NCI-H1092 (cell line): ENCODE data around the gene RASGRF1.

ENCODE experiments used
- DNase-seq: peaks from one replicate; lab custom pipeline; 2025; lab: John Stamatoyannopoulos, UW

The RASGRF1 gene

DNA sequence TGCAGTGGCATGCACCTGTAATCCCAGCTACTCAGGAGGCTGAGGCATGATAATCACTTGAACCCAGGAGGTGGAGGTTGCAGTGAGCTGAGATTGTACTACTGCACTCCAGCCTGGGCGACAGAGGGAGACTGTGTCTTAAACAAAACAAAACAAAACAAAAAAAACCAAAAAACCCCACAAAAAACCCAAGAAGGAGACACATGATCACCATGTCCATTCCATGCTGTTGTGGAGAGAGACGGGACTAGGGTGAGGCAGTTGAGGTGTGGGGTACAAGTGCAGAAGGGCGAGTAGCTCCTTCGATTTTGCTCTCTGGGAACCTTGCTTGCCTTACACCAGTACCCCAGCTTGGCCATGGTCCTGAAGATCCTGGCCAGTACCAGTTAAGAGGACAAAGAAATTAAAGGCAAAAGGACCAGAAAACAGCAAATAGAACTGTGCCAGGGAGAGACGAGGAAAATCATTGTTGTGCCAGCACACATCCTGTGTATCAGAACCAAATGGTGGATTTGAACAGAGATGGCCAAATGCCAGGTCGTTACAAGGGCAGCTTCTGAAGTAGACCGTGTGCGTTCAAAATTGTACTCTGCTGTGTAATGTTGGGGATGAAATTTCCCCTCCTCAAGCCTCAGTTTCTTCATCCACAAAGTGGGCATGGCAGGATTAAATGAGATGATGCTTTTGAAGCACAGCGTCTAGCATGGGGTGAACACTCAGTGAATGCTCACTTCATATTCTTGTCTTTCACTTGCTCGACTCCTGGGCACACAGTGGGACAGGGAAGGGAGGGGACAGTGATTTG, 102.8 kb downstream of the RASGRF1 start:
- DNase-seq = no peak

DNA sequence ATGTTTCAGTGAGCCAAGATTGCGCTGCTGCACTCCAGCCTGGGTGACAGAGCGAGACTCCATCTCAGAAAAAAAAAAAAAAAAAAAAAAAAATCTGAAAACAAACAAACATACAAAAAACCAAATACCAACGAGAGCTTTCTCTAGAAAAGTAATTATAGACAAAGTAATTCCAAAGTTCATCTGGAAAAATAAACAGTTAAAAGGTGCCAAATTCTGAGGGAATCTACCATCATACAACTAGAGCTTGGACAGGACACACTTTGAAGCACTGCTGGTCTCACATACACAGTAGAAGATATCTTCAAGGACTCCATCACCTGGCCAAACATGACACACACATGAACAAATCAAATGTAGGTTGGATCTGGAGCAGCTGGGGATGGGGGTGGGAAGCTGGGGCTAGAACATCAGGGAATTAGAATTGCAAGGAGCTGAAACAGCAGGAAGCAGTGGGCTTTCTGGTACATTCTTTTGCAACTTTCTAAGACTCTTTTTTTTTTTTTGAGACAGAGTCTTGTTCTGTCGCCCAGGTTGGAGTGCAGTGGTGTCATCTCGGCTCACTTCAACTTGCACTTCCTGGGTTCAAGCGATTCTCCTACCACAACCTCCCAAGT, 104.6 kb downstream of the RASGRF1 start:
- no peak for DNase-seq

DNA sequence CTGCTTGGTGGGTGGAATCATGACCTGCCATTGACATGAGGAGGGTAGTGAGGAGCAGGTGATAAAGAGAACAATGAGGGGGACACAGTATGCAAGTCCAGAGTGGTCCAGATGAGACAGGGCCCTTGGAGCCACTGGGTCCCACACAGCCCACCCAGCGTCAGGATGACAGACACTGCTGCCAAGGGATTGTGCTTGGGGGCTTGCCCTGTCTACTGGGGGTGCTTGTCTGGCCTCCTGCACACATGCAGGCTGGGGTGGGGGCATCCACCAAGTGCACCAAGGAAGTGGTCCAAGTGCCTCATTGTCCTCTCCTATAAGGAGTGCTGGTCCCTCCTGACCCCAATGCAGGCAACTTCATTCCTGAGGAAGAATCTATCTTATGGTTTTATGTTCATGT, 106.5 kb downstream of the RASGRF1 start:
- no peak for DNase-seq

DNA sequence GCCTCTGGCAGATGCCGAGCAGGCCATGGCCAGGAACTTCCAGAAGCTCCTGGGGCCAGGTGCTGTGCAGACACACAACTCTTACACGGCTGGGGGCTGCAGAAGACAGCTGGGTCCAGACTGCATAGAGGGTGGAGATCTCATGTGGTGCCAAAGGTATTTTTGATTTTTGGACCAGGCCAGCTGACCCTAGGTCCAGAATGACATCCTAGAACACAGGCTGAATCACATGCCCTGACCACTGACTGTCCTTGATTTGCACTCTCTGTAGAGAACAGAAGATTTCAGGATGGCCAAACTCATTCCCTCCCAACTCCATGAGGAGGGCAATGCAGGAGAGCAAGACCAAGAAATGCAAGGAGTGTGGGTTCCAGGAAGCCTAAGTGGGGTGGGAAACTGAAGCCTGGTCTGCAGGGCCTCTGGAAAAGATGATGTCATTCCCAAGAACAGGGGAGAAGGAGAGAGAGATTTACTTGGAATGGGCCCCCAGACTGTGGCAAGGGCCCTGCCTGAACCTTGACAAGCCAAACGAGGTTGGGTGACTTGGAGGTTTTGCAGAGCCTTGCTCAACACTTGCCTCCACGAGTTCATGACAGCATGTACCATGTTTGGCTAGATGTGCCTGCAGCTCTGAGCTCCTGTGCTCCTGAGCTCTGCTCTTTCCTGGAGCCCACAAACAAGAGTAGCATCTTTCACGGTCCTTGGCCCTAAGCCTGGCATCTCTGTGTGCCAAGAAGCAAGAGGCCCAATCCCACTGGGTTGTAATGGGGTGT, 107.2 kb downstream of the RASGRF1 start:
- DNase-seq = no peak

DNA sequence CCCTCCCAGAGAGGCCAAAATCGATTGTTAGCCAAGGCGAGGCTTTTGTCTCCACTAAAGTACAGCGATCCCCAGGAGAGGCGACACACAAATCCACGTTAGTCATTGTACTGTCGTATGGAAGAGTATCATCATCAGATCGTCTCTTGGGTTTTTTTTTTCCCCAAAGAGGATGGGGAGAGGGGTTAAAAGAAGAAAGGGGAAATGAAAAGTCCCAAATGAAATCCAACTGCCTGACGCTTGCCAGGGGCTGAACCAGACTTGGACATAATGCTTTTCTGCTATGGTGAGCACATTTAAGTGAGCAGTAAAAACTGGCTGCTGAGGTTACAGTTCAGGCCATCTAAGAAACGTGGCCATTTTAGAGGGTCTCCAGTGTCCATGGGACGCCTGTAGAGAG, 107.8 kb downstream of the RASGRF1 start:
- DNase-seq = no peak

DNA sequence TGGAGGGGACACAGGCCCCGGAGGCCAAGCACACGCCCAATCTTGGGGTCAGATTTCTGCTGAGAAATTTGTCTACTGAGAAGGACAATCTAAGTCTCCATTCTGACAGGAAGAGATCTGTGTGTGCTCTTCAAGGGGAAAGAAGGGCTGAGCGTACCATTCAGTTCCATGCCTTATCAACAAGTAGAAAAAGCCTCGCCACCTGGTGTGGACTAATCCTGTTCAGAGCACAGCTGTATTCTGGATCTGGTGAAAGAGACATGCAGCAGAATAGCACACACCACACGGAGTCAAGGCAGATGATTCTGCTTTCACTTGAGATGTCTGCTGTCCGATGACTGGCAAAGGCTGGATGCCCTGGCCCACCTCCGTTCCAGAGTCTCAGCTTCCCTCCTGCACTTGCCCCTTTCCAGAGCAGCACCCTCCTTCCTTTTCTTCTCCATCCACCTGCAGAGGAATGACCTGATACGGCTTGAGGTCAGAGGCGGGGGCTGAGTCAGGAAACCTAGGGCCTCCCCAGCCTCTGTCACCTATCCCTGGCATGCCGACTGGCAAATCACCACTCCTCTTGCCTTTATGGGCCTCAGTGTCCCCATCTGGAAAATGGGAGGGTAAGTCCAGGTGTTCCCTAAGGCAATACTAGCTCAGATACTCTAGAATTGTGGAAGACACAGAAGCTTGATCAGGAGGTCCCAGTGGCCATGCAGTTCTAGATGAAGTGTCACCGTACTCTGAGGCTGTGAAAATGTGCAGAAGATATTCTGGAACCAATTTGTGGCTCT, 108.9 kb downstream of the RASGRF1 start:
- DNase-seq = no peak

DNA sequence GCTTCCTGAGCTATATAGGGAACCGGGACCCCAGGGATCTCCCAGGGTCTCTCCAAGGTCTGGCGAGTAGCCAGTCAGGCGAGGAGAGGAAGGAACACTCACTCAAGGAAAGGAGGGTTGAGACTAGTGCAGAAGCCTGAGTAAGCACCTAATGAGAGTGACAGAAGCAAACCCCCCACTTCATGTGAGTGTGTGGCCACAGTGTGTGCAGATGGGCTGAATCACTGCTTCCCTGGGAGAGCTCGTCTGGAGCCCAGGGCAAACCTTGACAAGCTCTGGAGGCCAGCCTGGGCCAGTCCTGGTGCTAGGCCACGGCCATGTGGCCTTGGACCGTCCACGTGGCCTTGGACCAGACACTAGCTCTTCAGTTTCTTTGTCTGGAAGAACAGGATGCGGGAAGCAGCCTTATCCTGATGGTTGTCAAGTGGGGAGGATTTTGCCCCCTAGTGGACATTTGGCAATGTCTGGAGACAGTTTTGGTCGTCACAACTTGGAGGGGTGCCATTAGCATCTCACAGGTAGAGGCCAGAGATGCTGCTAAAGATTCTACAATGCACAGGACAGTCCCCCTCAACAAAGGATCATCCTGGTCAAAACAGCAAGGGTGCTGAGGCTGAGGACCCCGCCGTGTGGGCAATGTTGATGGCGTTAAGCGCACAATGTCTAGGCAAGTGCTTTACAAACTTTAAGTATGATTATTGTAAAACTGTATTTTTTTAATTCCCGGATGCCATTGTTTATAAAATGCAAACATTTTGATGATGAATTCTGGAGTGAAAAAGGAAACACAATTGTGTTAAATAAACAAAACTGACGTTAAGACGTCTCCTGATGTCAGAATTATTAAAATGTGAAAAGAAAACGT, 110.9 kb downstream of the RASGRF1 start:
- peak; percentile 56 for DNase-seq

DNA sequence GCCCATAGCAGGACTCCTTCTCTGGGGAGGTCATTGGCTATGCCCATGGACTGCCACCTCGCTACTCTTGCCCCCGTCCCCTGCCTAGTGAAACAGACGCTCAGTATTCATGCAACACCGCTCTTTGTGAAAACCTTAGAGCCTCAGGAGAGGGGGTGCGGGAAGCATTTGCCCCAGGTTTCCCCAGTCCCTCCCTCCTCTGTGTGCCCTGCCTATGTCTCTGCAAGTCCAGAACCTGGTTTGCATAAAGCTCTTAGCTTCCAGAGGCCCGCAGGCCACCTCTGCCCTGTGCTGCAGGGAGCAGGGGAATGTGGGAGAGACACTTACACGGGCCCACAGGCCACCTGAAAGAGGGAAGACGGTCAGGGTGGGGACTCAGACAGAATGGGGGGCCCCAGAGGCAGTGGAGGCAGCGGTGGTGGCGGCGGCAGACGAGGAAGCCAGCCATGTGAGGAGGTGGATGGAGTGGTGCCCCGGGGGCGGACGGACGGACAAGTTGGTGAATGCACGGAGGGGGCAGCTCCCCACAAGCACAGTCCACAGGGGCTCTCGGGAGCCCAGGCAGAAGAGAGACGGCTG, 111.9 kb downstream of the RASGRF1 start:
- no peak for DNase-seq

DNA sequence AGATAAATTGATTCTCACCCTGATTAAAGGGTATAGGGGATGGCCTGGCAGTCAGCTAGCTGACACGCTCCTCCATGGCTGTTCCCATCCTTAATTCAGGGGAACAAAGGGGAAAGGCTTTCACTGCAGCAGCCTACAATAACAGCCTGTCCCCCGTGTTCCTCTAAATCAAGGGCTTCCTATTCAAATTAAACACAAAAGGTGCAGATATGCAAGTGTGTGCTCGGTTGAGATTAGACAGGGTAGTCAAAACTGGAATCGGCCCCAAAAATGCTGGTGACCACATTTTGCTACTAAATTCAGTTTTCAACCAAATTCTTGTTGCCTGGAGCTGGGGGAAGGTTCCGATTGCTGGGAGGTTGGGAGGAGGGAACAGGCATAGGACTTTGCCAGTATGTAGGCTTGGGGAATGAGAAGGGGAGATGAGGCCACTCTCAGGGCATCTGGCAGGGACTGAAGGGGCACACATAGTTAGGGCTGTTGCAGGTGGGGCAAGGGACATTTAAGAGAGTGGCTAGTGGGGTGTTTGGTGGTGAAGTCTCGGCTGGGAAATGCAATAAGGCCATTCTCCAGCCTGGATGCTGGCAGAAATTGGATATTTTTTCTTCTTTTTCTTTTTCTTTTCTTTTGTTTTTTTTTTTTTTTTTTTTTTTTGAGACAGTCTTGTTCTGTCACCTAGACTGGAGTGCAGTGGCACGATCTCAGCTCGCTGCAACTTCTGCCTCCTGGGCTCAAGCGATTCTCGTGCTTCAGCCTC, 112.8 kb downstream of the RASGRF1 start:
- no peak for DNase-seq

DNA sequence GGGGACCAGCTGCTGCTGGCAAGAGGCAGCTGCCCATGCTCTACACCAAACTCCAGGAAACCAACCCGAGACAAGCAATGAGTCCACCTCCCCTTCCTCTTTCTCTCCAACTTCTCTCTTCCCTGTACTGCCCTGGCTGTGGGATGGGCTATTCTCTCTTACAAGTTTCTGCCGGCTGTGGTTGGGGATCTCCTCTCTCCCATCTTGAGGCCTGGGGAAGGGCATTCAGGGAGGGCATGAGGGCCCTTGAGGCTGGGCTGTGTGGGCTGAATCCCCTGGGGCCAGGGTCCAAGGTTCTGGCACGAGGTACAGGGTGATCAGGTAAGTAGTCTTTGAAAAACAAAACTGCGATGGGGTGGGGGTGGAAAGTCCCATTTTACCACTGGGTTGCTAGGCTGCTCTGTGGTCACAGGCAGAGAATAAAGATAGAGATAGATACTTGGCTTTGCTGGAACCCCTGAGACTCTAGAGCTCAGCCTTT, 113.4 kb downstream of the RASGRF1 start:
- DNase-seq = no peak

DNA sequence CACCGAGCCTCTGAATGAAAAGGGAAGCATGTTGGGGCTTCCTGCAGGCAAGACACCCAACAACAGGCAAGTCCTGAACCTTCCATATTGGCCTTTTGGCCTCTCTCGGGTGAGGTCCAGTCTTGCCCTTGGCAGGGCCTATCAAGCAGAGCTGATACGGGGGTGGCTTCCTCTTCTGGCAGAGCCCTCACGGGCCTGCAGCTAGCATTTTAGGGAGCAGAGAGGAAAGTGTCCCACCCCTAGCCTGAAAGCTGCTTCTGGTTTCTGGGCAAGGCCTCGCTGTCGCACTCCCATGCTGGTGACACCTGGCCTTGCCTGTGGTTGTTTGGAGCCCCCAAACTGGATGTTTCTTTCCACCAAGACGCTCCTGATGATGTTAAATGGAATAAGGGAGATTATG, 113.9 kb downstream of the RASGRF1 start:
- DNase-seq = no peak

DNA sequence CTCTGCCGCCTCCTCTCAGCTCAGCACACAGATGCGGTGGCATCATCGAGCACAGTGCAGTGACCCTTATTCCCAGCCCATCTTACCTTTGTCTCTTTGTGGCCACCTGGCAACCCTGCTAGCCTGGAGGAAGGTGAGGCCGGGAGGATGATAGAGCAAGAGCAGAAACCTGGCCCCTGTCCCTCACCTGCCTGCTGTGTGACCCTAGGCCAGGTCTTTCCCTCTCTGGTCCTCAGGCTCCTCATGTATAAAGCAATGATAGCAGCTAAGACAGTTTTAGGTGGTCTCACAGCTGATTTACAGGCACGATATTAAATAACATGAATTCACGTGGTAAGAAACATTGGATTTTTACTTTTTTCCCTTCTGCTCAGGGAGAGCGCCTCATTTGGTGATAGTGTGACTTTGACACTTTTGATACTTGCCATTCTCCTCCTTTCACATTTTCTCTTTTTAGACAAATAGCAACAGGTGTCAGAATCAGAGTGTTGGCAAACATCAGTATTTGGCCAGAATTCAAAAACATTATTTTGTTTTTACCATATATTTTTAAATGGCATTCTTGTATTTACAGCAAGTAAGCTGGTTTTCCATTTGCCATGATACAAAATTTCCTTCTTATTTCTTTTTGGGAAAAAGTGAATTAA, 116.2 kb downstream of the RASGRF1 start:
- DNase-seq = no peak

DNA sequence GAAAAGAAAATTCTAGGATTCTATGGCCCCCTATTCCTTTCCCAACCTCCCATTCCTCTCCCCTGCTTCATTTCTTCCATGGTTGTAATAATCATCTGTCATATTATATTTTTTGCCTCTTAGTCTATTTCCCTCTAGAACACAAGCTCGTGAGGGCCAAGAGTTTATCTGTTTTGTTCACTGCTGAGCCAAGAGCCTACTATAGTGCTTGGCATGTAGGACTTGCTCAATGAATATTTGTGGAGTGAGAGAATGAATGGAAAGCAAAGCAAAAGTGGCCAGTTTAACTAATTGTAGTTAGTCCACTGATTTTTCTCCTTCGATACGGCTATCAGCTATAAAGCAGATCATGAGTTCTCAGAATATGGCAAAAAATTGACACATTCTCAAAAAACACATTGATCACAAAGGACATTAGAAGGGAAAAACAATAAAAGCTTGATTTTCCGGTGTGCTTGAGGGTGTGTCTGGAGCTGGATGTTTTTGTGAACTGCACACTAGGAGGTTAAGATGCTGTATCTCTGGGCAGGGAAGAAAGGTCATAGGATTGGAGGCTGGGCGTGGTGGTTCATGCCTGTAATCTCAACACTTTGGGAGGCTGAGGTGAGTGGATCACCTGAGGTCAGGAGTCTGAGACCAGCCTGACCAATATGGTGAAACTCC, 120.8 kb downstream of the RASGRF1 start:
- DNase-seq = no peak

DNA sequence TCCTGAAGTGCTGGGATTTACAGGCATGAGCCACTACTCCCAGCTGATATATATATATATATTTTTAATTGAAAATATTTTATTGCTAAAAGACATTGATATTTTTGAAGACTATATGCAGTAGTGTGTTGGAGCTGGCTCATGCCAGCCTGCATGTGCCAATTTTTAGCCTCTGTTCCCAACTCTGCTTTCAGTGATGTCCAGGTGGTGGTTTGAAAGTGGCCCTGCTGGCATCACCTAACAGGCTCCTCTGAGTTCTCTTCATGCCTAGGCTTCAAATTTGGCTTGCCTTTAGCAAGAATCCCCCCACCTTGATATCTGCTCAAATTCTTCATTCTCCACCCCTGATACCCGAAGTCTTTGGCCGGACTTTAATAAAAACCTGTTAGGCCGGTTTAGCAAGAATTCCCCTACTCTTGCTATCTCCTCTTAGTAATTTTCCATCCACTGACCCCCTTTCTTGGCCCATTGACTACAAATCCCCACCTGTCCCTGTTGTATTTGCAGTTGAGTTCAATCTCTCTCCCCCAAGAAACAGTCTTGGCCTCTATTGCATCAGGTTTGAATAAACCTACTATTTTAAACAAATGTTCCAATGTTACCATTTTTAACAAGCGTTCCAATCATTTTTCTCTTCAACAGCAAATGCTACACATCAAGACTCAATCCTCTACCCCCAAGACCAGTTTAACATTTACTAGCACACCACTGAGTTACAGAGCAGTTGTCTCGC, 121.9 kb downstream of the RASGRF1 start:
- no peak for DNase-seq

DNA sequence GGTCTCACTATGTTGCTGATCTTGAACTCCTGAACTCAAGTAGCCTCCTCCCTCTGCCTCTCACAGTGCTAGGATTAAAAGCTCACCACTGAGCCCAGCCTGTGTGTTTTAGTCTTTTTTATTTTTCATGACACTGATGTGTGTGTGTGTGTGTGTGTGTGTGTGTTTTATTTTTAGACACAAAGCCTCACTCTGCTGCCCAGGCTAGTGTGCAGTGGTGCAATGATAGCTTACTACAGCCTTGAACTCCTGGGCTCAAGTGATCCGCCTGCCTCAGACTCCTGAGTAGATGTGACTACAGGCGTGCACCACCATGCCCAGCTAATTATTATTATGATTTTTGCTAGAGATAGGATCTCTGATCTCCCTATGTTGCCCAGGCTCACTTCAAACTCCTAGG, 122.5 kb downstream of the RASGRF1 start:
- DNase-seq = no peak

DNA sequence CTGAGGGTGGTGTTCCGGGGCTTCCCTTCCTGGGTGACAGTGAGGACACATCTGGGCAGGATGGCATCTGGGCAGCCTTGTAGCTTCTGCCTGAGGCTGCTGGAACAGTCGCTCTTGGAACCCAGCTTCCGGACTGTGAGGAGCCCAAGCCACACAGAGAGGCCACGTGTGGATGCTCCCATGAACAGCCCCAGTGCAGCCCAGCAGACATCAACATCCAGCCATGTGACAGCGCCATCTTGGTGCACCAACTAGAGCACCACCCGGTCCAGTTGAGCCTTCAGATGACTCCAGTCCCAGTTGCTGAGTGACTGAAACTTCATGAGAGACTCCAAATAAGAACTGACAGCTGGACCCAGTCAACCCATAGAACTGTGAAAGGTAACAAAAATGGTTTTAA, 130.3 kb downstream of the RASGRF1 start:
- DNase-seq = no peak

DNA sequence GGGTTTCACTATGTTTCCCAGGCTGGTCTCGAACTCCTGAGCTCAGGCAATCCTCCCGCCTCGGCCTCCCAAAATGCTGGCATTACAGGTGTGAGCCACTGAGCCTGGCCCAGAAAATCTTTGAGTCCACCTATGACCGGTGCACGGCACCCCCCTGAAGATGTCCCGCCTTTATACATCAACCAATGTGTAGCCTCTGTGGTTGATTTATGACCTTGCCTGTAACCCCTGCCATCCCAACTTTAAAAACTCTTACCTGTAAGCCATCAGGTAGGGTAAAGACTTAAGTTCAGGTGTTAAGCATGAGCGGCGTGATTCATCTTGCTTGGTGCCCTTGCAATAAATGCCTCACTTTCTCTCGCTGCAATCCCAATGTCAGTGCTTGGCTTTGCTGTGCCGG, 131.2 kb downstream of the RASGRF1 start:
- no peak for DNase-seq

DNA sequence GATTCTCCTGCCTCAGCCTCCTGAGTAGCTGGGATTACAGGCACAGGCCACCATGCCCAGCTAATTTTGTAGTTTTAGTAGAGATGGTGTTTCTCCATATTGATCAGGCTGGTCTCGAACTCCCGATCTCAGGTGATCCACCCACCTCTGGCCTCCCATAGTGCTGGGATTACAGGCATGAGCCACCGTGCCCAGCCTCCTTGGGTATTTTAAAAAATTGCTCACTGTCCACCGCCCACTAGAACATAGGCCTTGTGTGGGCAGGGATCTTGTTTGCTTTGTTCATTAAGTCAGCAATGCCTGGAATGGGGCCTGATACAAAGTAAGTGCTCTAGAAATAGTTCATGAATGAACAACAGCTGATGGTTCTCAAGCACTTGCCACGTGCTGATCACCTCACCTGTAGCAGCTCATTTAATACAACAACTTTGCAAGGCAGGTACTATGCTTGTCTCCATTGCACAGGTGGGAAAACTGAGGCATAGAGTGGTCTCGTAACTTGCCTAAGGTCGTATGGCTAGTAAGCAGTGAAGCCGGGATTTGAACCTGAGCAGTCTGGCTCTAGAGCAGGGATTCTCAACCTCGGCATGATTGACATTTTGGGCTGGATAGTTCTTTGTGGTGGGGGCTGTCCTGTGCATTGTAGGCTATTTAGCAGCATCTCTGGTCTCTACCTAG, 133.0 kb downstream of the RASGRF1 start:
- DNase-seq = no peak
